Measurements from ENCODE around the gene LRP1-AS. TPM values are rescaled to one million over a fixed set of nuclear protein-coding genes. Genes with fewer than 3 reads are reported as not detected.

LRP1-AS gene
- total RNA-seq, 2 experiments from 2014 or later = not detected

GRCh38 chr12:57149245-57149900 is 2.0 kb upstream of the LRP1-AS start:
- Mint-ChIP-seq H3K4me1 (ENCODE audit: low read depth) (no peaks in the 10 kb centered on the region), H3K36me3 (ENCODE audit: low read depth) (no peaks in the 10 kb centered on the region), H3K27ac (no peak overlapping the region), H3K27me3 (no peaks in the 10 kb centered on the region), H3K4me3 (no peak overlapping the region), H3K9me3 (no peaks in the 10 kb centered on the region)
- TF ChIP-seq, protein P1, sequence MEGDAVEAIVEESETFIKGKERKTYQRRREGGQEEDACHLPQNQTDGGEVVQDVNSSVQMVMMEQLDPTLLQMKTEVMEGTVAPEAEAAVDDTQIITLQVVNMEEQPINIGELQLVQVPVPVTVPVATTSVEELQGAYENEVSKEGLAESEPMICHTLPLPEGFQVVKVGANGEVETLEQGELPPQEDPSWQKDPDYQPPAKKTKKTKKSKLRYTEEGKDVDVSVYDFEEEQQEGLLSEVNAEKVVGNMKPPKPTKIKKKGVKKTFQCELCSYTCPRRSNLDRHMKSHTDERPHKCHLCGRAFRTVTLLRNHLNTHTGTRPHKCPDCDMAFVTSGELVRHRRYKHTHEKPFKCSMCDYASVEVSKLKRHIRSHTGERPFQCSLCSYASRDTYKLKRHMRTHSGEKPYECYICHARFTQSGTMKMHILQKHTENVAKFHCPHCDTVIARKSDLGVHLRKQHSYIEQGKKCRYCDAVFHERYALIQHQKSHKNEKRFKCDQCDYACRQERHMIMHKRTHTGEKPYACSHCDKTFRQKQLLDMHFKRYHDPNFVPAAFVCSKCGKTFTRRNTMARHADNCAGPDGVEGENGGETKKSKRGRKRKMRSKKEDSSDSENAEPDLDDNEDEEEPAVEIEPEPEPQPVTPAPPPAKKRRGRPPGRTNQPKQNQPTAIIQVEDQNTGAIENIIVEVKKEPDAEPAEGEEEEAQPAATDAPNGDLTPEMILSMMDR (IDR thresholded peaks at IDR 0.05) = no peak
- ChIA-PET CTCF (interaction anchor here (1.3 to 1.9 kb wide), 2 partner anchors 25 to 34 kb away, joined by 4 to 7 read pairs; no protein-coding TSS in a partner anchor), POLR2A (no interaction called here)
- intact Hi-C loops (cut with micrococcal nuclease) = no loop called here
- no peak for DNase-seq
- ATAC-seq = no peak

DNA sequence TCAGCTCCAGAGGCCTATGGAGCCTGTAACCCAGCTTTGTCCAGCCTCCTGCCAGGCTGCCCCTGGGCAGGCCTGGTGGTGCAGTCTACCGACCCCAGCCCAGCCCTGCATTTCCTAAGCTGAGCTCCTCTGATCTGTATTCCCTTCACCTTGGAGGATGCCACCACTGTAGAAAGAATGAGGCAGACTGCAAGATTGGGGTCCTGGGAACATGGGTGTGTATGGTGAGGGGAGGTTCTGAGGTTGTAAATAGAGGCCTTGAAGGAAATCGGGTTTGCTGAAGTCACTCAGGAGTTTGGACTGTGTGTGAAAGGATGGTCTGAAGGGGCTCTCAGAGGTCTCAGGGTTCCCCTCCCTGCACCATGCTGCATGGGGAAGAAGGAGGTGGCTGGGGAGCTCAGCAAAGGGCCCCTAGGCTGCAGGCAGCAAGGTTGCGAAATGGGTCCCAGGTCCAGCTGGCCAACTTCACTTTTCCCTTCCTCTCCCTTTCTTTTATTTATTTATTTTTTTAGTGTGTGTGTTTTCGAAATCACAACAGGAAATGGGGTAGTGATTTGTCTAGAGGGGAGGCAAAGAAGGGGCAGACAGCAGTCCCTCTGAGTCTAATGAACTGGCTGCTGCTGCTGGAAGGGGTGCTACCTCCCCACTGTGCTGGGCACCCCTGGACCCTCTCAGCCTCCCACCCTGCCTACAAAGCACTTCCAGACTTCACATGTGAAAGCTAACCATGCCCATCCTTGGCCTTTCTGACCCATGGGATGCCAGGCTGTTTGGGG is 1.2 kb upstream of the LRP1-AS start:
- H3K27ac Mint-ChIP-seq = no peak overlapping the region
- DNase-seq (no peak), ATAC-seq (no peak)
- no peak overlapping the region for H3K4me3 Mint-ChIP-seq
- no peaks in the 10 kb centered on the region for H3K27me3 Mint-ChIP-seq
- intact Hi-C loops (cut with micrococcal nuclease) = no loop called here
- H3K36me3 Mint-ChIP-seq (ENCODE audit: low read depth) = no peaks in the 10 kb centered on the region
- no peaks in the 10 kb centered on the region for H3K4me1 Mint-ChIP-seq (ENCODE audit: low read depth)
- CTCF ChIA-PET = interaction anchor here (0.8 to 1.9 kb wide), 3 partner anchors 25 to 35 kb away, joined by 3 to 7 read pairs (median 4); no protein-coding TSS in a partner anchor
- no peaks in the 10 kb centered on the region for H3K9me3 Mint-ChIP-seq
- TF ChIP-seq, protein P1 (IDR thresholded peaks at IDR 0.05) = no peak
- POLR2A ChIA-PET = no interaction called here

DNA sequence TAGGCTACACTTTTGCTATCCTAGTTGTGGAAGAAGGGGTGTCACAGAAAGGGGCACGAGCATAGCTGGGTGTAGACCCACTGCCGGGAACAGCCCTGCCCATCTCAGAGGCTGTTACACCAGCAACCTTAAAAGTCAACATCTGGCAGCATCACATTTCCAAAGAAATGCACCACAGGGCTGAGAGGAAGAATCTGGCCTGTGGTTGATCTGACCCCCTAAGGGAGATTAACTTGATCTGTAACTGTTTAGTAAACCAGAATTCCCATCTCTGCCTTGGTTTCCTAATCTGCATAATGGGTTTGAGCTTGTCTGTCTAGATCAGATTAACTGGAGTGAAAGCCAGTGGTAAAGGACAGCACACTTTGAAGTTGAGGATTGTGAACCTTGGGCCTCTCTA is 1.3 kb downstream of the LRP1-AS start:
- Mint-ChIP-seq H3K9me3 (no peaks in the 10 kb centered on the region), H3K27ac (no peak overlapping the region), H3K27me3 (no peaks in the 10 kb centered on the region), H3K36me3 (ENCODE audit: low read depth) (no peaks in the 10 kb centered on the region), H3K4me1 (ENCODE audit: low read depth) (peaks cover 7% of the 10 kb centered on the region), H3K4me3 (no peak overlapping the region)
- ChIA-PET CTCF (interaction anchor here (0.8 to 0.9 kb wide), 2 partner anchors 22 to 36 kb away, joined by 3 read pairs; no protein-coding TSS in a partner anchor), POLR2A (no interaction called here)
- DNase-seq = no peak
- intact Hi-C loops (cut with micrococcal nuclease) = no loop called here
- TF ChIP-seq, protein P1 (IDR thresholded peaks at IDR 0.05) = no peak
- no peak for ATAC-seq

DNA sequence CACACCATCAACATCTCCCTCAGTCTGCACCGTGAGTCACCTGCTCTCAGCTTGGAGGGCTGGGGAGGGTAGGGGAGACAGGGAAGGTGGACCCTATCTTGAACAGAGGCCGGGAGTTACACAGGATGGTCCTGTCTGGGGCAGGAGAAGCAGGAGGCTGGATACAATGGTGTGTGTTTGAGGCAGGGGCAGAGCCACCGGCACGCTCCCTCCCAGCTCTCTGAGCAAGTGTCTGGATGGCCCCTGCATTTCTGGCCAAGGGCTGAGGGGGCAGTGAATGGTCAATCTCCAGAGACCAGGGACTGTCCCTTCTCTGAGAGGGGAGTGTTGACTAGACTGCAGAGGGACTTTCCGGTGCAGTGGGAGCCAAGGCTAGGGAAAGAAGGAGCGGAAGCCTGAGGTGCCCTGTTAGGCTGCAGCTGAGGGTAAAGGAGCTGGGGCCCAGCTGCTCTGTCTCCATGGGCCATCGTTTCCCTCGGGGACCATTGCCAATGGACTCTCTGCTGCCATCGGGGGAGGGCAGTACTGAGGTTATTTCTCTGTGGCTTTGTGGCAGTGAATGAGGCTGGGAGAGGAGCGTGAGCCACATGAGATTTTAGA is 1.9 kb downstream of the LRP1-AS start:
- Mint-ChIP-seq H3K4me1 (ENCODE audit: low read depth) (peaks cover 7% of the 10 kb centered on the region), H3K27ac (no peak overlapping the region), H3K36me3 (ENCODE audit: low read depth) (no peaks in the 10 kb centered on the region), H3K4me3 (no peak overlapping the region), H3K9me3 (no peaks in the 10 kb centered on the region), H3K27me3 (no peaks in the 10 kb centered on the region)
- intact Hi-C loops (cut with micrococcal nuclease) = no loop called here
- ChIA-PET CTCF (interaction anchor here (0.7 to 1.4 kb wide), 3 partner anchors 30 to 40 kb away, joined by 3 read pairs; no protein-coding TSS in a partner anchor), POLR2A (interaction anchor here (0.9 to 1.0 kb wide), 2 partner anchors 14 to 23 kb away, joined by 3 read pairs; no protein-coding TSS in a partner anchor)
- ATAC-seq (no peak), DNase-seq (no peak)
- TF ChIP-seq, protein P1 (IDR thresholded peaks at IDR 0.05) = no peak
